ENCODE results near the gene PRRT1B.

GRCh38 chr9:131589993-131590392 lies 44.7 kb downstream of the PRRT1B start:
- TF ChIP-seq, protein P1, sequence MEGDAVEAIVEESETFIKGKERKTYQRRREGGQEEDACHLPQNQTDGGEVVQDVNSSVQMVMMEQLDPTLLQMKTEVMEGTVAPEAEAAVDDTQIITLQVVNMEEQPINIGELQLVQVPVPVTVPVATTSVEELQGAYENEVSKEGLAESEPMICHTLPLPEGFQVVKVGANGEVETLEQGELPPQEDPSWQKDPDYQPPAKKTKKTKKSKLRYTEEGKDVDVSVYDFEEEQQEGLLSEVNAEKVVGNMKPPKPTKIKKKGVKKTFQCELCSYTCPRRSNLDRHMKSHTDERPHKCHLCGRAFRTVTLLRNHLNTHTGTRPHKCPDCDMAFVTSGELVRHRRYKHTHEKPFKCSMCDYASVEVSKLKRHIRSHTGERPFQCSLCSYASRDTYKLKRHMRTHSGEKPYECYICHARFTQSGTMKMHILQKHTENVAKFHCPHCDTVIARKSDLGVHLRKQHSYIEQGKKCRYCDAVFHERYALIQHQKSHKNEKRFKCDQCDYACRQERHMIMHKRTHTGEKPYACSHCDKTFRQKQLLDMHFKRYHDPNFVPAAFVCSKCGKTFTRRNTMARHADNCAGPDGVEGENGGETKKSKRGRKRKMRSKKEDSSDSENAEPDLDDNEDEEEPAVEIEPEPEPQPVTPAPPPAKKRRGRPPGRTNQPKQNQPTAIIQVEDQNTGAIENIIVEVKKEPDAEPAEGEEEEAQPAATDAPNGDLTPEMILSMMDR (IDR thresholded peaks at IDR 0.05) = no peak
- TF ChIP-seq EZH2 (IDR thresholded peaks at IDR 0.05; ENCODE audit: borderline replicate concordance, insufficient read depth, low read depth, low read length, poor library complexity, severe bottlenecking) = no peak
